Measurements from ENCODE around the gene SEPTIN1.

DNA sequence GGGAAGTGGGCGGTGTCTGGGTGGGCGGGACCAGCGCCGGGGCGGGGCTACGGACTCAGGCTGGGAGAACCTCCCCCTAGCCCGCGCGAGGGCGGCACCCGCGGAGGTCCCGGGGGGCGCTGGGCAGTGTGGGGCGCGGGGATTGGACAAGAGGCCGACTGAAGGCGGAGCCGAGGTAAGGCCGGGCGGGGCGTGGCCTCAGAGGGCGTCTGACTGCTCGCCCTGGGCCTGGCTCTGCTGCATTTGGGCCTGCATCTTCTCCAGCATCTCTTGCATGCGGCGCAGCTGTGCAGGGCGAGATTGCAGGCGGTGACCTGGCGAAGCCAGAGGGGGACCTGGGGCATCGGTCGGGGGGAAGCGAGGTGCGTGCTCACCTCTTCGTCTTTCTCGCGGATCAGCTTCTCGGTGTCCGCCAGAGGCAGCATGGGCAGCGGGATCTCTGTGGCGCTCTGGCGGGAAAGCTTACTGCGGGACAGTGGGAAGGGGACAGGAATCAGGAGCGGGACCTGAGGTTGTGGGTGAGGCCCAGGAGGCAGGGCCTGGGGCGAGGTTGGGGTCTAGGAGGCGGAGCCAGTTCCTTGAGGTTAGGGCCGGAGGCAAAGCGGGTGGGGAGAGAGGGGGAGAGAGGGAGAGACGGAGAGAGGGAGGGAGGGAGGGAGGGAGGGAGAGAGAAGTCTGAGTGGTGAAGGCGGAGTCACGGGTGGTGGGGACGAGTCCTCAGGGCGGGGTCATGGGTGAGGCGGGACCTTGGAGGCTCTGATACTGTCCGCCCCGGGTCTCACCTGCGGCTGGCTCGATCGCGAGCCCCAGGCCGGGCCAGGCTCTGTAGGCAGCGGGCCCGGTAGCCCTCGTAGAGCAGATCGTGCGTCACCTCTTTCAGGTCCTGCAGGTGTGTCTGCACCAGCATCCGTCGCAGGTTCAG lies 3.9 kb downstream of the SEPTIN1 start:
- peak; percentile 18; the same call in 1 of the 2 replicates for TF ChIP-seq CTCF (conservative IDR thresholded peaks at IDR 0.05)
- TF ChIP-seq EZH2 (IDR thresholded peaks at IDR 0.05; ENCODE audit: low read depth), result no peak
